Stimulated activated CD8-positive, alpha-beta memory T cell treated with anti-CD3 and anti-CD28 coated beads, Interleukin-15, amount 100 ng/mL, for 24 hours (primary cell): Measurements from ENCODE around the gene MAD1L1.

Experiments
- DNase-seq: peaks from one replicate; pipeline ENCODE4 v3.0.0-alpha.2; 2020; ENCODE audit warnings: low read depth

Gene MAD1L1

DNA sequence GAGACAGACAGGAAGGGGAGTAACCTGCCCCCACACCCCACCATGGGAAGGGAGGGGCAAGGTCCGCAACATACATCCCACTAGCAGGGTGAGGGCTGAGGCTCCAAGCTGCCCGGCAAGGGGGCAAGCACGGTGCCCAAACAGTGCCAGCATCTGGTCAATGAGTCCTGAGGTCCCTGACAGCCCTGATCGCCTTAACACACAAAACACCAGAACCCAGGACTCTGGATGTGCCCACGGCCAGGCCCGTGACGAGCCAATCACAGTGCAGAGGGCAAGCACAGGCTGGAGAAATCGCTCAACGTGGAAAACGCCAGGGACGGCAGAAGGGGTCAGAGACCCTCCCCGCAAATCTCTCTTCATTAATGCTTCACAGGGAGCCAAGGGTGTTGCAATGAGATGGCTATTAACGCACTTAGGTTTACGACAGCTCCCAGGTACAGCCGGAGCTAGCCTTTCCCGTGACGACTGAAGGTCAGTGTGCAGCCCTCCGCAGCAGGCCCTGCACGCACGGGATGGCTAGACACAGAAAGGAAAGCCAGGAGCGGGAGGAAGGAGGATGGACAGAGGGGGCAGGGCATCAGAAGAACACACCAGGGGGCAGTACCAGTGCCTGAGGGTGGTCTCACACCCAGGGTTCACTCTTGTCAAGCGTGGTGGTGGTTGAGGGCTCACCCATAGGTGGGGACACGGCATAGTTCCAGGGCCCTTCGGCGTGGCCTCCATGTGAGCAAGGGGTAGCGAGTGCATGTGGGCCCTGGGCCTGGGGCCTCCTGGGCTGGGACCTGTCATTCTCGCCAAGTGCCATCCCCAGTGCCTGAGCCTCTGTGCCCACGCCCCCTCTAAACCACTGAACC lies 220.5 kb downstream of the MAD1L1 start:
- DNase-seq: no peak

GRCh38 chr7:2011266-2012043 lies 221.3 kb downstream of the MAD1L1 start:
- no peak for DNase-seq

DNA sequence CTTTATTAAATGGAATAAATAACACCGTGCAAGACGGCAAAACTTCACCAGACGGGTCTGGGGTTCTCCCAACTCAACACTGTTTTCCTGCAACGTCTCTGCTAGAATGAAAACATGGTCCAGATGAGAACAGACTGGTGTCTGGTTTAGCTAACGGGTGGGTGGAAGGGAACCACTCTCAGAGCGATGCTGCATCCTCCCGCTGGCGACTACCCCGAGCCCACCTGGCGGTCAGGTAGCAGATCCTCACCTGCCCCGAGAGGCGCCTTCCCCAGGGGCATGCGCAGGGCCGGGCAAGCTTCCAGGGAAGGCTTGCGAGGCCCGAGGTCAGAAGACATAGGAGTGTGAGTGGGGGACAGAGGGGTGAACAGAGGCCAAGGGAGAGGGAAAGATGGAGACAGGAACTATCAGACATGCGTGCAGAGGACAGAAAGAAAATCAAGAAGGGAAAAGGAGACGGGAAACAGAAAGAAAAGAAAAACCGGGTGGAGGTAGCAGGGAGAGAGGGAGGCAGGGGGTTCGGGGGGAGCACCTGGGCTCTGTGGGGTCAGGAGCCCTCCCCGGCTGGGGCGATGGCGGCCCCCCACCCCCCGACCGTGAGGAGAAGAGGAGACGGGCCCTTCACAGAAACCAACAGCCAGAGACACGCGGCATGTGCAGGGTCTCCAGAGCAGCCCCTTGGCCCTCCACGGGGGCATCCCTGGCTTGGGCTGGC lies 222.0 kb downstream of the MAD1L1 start:
- DNase-seq: no peak

GRCh38 chr7:2010101-2010500 lies 222.6 kb downstream of the MAD1L1 start:
- no peak for DNase-seq

DNA sequence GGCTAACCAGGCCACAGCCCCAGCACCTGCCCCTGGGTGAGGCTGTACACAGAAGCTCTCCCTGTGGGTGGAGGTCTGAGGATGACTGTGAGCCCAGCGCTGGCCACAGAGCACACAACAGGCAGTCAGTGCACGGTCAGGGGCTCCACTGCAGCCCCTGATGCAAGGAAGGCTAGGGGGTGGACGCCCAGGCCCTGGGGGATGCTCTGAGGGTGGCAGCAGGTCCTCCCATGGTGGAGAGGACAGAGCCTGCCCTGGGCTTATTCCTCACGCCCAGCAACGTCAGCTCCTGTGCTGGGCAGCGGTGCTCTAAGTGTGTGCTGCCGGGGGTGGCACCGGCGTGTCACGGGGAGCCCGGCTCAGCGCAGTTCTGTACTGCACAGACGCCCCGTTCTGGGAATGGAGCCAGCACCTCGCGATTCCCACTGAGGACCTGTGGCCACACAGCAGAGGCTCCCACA lies 223.2 kb downstream of the MAD1L1 start:
- no peak for DNase-seq

- no peak for DNase-seq
These were observed 223.7 kb downstream of the MAD1L1 start for GRCh38 chr7:2008936-2009540.

DNA sequence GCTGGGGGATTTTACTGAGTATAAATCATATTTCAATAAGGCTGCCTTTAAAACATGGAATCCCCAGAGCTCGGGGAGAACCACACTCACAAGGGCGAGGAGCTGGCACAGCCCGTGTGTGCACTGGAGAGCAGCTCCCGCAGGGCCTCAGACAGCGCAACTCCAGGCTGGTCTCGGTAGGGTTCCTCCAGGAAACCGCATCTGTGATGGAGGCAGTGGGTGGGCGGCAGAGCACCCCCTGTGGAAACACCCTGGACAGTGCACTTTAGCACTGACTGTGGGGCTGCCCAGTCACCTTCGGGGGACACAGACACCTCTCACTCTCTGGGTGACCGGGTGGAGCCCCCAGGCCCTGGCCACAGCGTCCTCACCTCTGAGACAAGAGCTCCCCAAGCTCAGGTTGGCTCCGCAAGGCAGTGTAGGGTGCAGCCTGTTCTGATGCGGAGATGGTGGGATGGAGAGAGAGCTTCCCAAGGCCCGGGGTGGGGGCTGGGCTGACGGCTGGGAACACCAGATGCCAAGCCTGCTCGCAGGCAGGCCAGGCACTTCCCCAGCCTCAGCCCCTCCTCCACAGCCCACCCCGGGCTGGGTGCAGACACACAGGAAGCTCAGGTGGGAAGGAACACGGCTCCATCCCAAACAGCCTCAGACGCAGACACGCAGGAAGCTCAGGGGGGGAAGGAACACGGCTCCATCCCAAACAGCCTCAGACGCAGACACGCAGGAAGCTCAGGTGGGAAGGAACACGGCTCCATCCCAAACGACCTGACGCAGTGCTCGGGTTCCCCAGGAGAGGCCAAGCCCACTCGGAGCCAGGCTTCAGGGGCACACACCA lies 224.4 kb downstream of the MAD1L1 start:
- DNase-seq: no peak

DNA sequence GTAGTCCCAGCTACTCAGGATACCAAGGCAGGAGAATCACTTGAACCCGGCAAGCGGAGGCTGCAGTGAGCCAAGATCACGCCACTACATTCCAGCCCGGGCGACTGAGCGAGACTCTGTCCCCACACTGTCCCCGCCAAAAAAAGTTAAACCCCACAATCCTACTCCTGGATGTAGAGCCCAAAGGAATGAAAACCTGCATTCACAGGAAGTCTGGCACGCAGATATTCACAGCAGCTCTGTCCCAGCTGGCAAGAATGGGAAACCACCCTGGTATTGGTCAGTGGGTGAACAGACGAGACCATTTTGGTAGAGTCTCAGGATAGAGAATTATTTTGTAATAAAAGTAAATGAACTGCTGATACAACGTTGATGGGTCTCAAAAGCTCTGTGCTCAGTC lies 225.2 kb downstream of the MAD1L1 start:
- no peak for DNase-seq

DNA sequence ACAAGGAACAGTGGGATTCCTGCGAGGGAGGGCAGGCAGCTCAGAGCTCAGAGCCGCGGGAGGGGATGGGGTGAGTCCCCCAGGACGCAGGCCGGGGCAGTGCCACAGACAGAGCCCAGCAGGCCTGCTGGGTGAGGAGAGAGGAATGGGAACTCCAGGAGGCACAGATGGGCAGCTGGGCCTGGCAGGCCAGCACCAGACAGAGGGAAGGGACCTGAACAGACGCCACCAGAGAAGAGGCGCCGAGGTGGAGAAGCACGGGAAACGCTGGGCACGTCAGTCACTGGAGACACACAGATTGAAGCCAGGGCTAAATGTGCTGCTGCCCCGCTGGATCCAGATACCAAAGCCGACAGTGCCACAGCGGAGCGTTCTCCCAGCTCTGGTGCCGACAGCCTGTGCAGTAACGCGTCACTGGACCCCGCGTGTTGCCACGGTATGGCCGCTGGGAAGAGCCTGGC lies 225.8 kb downstream of the MAD1L1 start:
- DNase-seq: no peak

- DNase-seq: no peak
These were observed 226.4 kb downstream of the MAD1L1 start for GRCh38 chr7:2006231-2006771.

GRCh38 chr7:2005786-2006185 lies 227.0 kb downstream of the MAD1L1 start:
- no peak for DNase-seq

DNA sequence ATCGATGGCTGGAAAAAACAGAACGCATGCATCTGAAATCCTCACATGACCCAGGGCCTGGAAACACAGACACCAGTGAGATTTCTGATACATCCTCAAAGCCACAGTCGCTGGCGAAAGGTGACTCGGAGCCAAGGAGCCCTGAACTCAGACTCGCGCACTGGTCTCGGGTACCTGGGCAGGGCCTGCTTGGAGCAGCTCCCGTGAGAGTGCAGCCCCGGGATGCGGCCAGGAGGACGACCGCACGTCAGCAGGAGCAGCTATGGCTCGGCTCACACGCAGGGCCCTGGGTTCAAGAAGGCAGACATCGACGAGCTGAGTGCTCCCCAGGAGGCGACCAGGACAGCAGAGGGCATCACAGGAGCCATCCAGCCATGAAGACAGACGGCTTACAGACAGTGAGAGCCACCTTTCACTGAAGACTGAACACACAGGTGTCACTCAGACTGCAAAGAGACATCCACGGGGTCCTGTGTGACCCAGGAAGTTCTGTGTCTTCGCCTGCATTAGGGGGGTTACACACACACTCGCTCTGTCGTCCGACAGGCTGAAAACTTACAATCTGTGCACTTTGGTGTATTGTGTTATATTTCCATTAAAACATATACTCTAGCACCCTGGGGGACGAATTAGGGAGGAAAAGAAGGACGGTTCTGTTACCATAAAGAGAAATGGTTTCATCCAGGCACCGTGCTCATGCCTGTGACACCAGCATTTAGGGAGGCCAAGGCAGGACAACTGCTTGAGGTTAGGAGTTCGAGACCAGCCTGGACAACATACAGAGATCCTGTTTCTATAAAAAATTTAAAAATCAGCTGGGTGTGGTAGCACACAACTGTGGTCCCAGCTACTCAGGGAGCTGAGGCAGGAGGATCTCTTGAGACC lies 227.7 kb downstream of the MAD1L1 start:
- DNase-seq: no peak

DNA sequence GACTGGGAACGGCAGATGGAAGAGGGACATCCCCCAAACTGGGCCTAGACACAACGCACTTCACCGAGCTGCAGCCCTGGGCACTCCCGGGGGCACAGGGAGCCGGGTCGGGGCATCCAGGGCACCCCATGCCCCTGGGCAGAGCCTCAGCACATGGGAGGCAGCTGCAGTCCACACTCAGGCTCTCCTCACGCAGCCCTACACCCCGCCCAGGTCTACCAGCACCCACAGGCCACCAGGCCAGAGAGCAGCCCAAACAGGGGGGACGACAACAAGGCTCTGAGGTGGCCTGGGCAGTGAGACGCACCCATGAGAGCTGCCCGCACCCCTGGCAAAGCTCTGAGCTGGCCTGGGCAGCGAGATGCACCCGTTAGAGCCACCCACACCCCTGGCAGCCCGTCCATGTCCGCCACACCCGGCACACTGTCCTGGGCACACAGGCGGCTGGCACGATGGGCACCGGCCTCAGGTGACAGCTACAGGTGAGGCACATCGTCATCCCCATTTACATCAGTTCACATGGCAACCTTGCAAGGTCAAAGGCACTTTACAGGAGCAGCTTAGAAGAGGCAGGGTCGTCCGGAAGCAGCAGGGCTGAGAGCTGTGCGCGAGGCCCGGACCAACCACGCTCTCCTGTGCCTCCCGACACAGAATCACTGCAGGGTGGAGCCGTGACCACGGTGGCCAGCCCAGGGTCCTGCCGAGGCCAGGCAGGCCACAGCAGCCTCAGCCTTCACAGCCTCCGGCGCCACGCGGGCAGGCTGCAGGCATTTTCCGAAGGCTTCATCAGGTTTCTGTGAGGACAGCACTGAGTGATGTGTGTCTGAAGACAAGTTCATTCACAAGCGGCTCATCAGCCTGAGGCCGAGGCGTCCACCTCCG lies 228.6 kb downstream of the MAD1L1 start:
- no peak for DNase-seq

- no peak for DNase-seq
These were observed 229.3 kb downstream of the MAD1L1 start for GRCh38 chr7:2003451-2003930.

DNA sequence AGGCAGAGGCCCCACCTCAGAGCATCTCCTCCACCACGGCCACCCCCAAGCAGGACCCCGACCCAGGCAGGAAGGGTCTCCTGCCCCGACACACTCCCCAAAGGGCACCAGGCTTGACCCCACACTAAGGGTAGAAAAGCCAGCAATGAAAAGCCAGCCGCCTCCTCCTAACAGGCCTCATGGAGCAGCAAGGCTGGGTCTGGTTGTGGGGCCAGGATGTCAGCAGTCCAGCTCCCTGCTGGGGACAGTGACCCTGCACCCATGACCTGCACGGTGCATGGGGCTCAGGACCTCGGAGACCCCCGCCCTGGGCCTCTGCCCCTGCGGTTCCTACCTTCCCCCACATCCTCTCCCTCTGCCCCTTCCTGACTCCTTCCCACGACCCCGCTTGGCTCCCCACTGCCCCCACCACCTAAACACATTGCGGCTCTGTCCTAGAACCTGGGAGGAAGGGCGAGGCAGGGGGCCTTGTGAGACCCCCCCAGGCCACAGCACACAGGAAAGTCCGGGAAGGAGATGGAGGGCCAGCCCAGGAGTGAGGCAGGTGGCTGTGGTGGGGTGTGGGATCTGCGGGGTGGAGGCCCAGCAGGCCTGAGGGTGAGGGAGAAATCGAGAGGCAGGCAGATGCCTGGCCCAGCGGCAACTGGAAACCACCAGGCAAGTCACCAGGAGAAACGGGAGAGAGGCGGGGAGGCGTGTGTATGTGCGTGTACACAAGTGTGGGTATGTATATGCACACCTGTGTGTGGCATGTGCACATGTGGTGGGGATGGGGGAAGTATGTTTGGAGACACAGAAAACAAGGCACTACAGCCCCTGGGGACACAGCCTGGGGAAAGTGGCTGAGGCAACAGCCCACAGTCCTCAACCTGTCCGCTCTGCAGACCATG lies 229.9 kb downstream of the MAD1L1 start:
- DNase-seq: no peak

- DNase-seq: no peak
These were observed 230.9 kb downstream of the MAD1L1 start for GRCh38 chr7:2001601-2002442.
